ENCODE measurements around the gene AK2.

DNA sequence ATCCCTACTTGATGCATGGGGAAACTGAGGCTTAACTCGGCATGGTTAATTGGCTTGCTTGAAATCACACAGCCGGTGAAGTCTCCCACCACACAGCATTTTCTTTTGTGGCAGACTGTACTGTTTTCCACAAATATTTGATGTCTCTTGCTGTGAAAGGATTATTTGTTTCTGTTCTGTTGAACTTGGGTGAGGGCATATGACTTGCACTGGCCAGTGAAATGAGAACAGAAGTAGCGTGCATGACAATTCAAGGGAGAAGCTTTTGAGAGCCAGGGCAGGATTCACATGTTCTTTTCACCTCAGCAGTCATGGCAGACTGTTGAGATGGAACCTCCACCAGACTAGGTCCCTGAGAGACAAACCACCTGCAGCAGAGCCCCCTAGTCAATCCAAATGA, 11.7 kb upstream of the AK2 start:
- TF ChIP-seq CTCF (IDR thresholded peaks at IDR 0.05) (no peak), POLR2A (IDR thresholded peaks at IDR 0.05) (no peak)

Measured in adrenal gland (tissue), 5 donors.